Measurements from ENCODE around the gene NCKAP5.
"Not testable (repeated sequence)": the region's sequence is repeated elsewhere in the genome, so short reads cannot be mapped to it uniquely, and the experiment has no call there.

NCKAP5 gene

GRCh38 chr2:132716954-132717353, 851.3 kb downstream of the NCKAP5 start:
- Histone ChIP-seq H3K4me3 (ENCODE audit: low read depth, low read length) (no peak overlapping the region), H3K9me3 (ENCODE audit: severe bottlenecking) (no peaks in the 10 kb centered on the region), H3K36me3 (peaks cover 6% of the 10 kb centered on the region; the same call in 1 of the 2 replicates), H3K27ac (no peak overlapping the region), H3K27me3 (ENCODE audit: insufficient read depth, low read depth, severe bottlenecking) (no peaks in the 10 kb centered on the region)
- TF ChIP-seq CTCF (IDR thresholded peaks at IDR 0.05; ENCODE audit: low read depth, low read length), result no peak
- DNase-seq, result no peak

GRCh38 chr2:132715386-132716351, 852.6 kb downstream of the NCKAP5 start:
- TF ChIP-seq CTCF (IDR thresholded peaks at IDR 0.05; ENCODE audit: low read depth, low read length), result no peak
- Histone ChIP-seq H3K9me3 (ENCODE audit: severe bottlenecking) (no peaks in the 10 kb centered on the region), H3K27ac (no peak overlapping the region), H3K27me3 (ENCODE audit: insufficient read depth, low read depth, severe bottlenecking) (no peaks in the 10 kb centered on the region), H3K4me3 (ENCODE audit: low read depth, low read length) (no peak overlapping the region), H3K36me3 (peaks cover 6% of the 10 kb centered on the region; the same call in 1 of the 2 replicates)
- no peak for DNase-seq

- TF ChIP-seq CTCF (IDR thresholded peaks at IDR 0.05; ENCODE audit: low read depth, low read length), result no peak
- Histone ChIP-seq H3K27me3 (ENCODE audit: insufficient read depth, low read depth, severe bottlenecking) (no peaks in the 10 kb centered on the region), H3K27ac (no peak overlapping the region), H3K4me3 (ENCODE audit: low read depth, low read length) (no peak overlapping the region), H3K36me3 (no peaks in the 10 kb centered on the region; the same call in none of the 2 replicates), H3K9me3 (ENCODE audit: severe bottlenecking) (no peaks in the 10 kb centered on the region)
- no peak for DNase-seq
These were observed 864.9 kb downstream of the NCKAP5 start for GRCh38 chr2:132703396-132703795.

GRCh38 chr2:132701810-132702209, 866.5 kb downstream of the NCKAP5 start:
- H3K4me3 ChIP-seq (ENCODE audit: low read depth, low read length), result no peak overlapping the region
- H3K36me3 ChIP-seq, result no peaks in the 10 kb centered on the region; the same call in 1 of the 2 replicates
- no peaks in the 10 kb centered on the region for H3K9me3 ChIP-seq (ENCODE audit: severe bottlenecking)
- no peak for DNase-seq
- no peak for TF ChIP-seq CTCF (IDR thresholded peaks at IDR 0.05; ENCODE audit: low read depth, low read length)
- no peak overlapping the region for H3K27ac ChIP-seq
- H3K27me3 ChIP-seq (ENCODE audit: insufficient read depth, low read depth, severe bottlenecking), result no peaks in the 10 kb centered on the region

- not testable (repeated sequence) for DNase-seq; H3K27ac ChIP-seq; H3K27me3 ChIP-seq (ENCODE audit: insufficient read depth, low read depth, severe bottlenecking); H3K4me3 ChIP-seq (ENCODE audit: low read depth, low read length); H3K9me3 ChIP-seq (ENCODE audit: severe bottlenecking); H3K36me3 ChIP-seq
These were observed 868.5 kb downstream of the NCKAP5 start for GRCh38 chr2:132699802-132700201.

GRCh38 chr2:132698347-132698746, 869.9 kb downstream of the NCKAP5 start:
- H3K9me3 ChIP-seq (ENCODE audit: severe bottlenecking); H3K27me3 ChIP-seq (ENCODE audit: insufficient read depth, low read depth, severe bottlenecking); H3K27ac ChIP-seq; H3K4me3 ChIP-seq (ENCODE audit: low read depth, low read length); DNase-seq; H3K36me3 ChIP-seq: not testable (repeated sequence)

All from WERI-Rb-1 (cell line).